Choroid plexus epithelial cell (primary cell): ENCODE results near the gene TESPA1.

Experiments used
- DNase-seq: peaks from one replicate; pipeline ENCODE4 v3.0.0-alpha.2; 2010; ENCODE audit warnings: low read depth
- H3K4me3 ChIP-seq: 2 replicates; pipeline ENCODE4 v1.5.1; 2011; ENCODE audit warnings: low read depth, mild to moderate bottlenecking, control low read depth, low read length, moderate library complexity
- TF ChIP-seq, protein P1 (sequence below): conservative IDR thresholded peaks from 2 replicates; pipeline ENCODE4 v1.5.1; 2011; ENCODE audit warnings: low read depth, mild to moderate bottlenecking, control low read depth, inconsistent platforms, low read length, moderate library complexity

TESPA1 gene

DNA sequence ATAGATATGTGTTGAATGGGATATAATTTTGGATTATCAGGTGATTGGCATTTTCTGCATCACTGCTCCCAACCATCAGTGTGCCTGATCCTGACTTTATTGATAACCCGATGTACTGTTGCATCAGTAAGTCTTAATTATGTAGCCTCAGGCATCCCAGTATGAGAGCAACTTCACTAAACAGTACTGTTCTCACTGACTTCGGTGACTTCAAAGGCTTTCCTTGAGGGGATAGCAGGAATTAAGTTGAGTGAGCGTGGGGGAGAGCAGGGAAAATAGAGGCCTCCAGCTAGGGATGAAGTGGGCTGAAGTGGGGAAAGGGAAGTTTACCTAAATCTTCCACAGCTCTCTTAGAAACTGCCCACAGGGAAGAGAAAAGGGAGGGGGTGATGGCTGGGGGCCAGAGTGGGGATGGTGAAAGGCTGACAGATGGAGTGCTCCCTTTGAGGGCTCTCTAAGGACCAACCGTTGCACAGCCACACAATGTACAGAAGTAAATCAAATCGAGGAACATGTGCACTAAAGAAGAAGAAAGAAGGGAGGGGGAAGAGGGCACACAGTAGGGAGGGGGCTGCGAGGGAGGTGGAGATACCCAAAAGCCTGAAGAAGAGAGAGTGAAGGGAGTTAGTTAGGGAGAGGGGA lies 24.5 kb upstream of the TESPA1 start:
- TF ChIP-seq, protein P1, sequence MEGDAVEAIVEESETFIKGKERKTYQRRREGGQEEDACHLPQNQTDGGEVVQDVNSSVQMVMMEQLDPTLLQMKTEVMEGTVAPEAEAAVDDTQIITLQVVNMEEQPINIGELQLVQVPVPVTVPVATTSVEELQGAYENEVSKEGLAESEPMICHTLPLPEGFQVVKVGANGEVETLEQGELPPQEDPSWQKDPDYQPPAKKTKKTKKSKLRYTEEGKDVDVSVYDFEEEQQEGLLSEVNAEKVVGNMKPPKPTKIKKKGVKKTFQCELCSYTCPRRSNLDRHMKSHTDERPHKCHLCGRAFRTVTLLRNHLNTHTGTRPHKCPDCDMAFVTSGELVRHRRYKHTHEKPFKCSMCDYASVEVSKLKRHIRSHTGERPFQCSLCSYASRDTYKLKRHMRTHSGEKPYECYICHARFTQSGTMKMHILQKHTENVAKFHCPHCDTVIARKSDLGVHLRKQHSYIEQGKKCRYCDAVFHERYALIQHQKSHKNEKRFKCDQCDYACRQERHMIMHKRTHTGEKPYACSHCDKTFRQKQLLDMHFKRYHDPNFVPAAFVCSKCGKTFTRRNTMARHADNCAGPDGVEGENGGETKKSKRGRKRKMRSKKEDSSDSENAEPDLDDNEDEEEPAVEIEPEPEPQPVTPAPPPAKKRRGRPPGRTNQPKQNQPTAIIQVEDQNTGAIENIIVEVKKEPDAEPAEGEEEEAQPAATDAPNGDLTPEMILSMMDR: no peak
- no peak for DNase-seq
- H3K4me3 ChIP-seq: no peak overlapping the region

DNA sequence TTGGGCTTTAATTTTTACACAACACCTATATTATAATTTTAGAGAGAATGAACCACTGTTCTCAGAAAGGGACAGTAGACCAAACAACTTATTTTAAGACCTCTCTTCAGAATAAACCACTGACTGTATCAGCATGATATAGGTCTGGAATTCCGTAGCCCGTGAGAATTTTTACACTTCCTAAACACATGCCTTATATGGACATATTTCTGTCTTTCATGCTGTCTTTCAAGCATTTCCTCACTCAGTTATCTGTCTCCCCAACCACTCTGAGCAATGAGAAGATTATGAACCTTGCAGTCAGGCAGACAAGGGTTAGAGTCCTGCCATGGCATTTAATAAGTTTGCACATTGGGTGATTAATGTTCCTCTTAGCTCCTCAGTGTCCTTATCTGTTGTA lies 17.8 kb upstream of the TESPA1 start:
- no peak overlapping the region for H3K4me3 ChIP-seq
- DNase-seq: no peak
- TF ChIP-seq, protein P1: no peak

DNA sequence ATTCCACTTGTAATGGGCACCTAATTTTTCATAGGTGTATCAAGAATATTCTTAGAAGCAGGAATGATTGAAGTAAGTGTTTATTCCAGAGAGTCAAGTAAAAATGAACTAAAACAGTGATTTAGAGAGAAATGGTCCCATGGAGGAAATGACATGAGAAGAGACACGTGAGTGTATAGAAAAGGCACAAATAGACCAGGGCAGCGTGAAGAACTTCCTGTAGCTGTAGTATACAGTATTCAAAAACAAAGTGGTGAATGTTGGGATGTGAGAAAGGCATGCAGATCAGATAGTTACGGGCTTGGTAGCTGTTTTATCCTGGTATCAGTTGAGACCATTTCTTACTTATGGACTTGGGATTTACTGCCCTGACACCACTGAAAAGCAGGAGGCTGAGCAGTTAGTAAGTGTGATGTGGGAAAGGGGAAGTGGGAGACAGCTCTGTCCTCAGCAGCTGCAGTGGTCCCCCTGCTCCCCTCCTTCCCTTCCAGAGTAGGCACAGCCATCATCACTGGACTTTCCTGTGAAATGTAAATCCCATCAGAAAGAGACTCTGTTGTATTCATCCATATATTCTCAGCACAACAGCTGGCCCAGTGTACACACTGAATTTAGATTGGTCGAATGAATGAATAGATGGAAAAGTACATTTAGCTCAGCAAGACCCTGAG lies 16.8 kb upstream of the TESPA1 start:
- TF ChIP-seq, protein P1: no peak
- no peak for DNase-seq
- H3K4me3 ChIP-seq: no peak overlapping the region

DNA sequence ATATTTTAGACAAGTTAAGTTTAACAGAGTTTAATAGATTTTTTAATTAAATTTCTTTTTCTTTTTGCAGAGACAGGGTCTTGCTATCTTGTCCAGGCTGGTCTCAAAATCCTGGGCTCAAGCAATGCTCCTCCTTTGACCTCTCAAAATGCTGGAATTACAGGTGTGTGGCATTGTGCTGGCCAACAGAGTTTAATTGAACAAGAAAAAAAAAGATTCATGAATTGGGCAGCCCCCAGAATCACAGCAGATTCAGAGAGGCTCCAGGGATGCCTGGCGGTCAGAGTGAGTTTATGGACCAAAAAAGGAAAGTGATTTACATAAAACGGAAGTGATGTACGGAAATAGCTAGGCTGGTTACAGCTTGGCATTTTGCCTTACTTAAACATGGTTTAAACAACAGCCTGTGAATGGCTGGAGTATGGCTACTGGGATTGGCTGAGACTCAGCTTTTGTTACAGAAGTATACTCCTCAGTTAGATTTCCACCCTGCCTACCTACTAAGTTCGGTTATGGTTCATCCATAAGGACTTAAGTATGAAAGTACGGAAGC lies 14.5 kb upstream of the TESPA1 start:
- no peak overlapping the region for H3K4me3 ChIP-seq
- TF ChIP-seq, protein P1: no peak
- DNase-seq: no peak

DNA sequence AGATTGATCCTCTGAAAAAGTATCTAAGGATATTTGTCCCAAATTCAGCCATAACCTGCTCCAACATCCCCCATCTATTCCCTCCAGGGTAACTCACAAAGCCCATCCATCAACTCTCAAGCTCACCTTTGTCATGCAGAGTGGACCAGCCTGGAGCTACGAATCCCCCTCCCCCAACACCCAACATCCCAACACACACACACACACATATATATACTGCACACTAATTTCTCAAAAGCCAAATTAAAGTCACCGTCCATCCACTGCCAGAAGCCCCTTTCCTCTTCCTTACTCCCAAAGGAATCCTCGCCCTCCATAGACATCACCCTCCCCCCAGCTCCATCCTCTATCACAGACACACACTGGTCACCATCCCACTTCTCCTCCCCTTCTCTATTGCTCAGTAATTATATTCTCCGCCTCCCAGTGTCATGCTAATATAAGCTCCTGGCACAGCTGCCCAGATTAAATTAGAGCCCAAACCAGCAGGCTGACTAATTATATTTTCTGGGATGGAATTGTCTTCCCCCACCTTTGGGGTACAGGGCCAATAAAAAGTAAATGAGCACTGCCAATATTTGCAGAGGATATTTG lies 13.5 kb upstream of the TESPA1 start:
- no peak overlapping the region for H3K4me3 ChIP-seq
- no peak for DNase-seq
- TF ChIP-seq, protein P1: no peak

DNA sequence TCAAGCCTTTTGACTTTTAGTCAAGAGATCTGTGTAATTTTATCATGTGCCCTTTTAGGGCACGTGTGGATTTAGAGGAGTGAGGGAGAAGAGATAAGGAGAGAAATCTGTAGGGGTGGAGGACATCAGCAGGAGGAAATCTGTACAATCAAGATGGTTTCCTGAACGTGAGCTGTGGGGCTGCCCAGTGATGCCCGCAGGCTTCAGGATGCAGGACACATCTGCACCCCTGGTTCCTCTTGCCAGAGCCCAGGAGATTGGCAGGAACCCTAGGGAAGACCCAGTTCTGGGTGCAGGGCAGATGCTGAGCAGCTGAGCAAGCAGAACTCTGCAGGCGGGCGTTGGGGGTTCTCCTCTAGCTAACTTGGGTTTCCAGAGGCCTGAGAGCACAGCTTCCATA lies 11.6 kb upstream of the TESPA1 start:
- H3K4me3 ChIP-seq: no peak overlapping the region
- TF ChIP-seq, protein P1: no peak
- DNase-seq: no peak
